NCI-H1694 treated with DMSO at 0.1 percent for 48 hours (cell line): ENCODE data around the gene ETV6.

ENCODE experiments used
- DNase-seq: peaks from one replicate; lab custom pipeline; 2025; lab: John Stamatoyannopoulos, UW

Gene ETV6

DNA sequence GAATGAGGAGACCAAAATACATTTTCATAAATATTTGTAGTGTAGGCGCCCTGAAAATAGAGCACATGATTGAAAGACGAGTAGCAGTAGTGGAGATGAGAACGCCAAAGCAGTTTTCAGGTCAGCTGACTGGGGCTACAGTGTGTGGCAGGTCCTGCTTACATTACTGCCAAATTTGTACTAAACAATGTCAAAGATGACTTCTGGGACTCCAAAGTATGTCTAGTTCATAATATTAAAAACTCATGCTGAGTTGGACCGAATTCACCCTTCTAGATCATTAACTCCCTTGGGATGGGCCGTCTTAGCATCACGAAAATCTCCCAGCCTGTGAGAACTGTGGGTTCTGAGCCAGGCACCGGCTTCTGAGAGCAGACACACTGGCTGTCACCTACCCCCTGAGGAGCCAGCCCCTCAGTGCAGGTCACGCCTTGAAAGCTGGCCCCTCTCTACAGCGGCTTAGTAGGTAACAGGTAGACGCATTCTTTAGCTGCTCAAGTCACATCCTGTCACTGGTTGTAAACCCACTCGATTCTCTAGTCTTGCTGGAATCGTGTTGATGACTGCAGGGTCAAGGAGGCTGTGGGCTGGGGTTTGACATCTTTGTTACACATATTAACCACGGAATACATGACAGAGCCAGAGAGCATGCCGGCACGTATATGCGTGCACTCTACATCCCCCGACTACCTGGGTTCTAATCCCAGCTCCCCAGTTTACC lies 210.4 kb downstream of the ETV6 start:
- DNase-seq = no peak

DNA sequence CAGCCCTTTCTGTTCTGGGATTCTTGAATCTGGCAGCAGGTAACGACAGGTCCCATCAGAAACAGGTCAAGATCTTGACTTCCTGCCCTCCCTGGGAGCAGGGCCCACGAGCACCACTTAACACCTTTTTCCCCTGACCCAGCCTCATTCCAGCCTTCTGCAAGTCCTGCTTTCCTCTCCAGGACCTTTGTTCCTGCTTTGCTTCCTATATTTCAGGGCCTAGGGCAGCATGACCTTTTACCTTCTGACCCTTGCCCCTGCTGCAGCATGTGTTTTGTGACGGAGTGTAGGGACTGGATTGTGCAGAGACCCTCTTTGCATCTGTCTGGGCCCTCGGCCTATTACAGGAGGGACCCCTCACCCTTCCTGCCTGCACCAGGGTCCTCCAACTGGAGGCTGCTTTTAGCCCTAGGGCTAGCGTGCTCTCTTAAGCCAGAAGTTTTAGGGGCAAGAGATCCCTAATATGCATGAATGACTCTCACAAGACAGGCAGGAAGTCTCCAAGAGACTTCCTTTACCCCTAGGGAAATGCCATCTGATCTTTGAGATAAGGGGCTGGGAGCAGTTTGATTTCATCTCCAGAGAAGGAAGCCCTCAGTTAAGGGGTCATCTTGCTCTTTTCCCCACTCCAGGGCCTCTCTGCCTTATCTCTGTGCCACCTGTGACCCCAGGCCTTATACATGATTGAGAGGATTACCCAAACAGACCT lies 211.8 kb downstream of the ETV6 start:
- no peak for DNase-seq

DNA sequence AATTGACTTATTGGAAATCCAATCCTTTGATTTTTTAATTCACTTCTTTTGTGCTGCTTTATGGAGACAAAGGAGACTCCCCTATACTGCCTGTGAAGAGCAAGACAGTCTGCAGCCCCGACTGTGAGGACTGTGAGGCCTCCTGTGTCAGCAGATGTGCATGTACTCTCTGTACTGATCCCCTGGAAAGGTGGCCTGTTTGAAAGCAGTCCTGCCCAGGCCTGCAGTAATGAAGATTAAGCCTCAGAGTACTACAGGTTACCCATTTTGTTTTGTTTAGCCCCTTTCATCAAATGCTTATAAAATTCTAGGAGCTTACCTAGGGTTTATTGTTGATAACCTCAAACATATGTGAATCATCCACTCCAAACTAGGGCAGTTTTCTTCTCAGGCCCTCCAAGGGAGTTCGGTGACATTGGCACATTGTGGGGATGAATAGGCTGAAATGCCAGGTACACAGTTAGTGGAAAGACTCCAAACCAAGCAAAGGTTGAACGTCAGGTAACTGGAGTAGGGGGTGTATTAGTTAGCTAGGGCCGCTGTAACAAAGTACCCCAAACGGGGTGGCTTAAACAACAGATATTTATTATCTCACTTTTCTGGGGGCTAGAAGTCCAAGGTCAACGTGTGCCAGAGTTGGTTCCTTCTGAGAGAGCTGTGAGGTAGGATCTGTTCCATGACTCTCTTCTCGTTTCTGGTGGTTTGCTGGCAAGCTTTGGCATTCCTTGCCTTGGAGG lies 212.6 kb downstream of the ETV6 start:
- DNase-seq = no peak

- no peak for DNase-seq
Observed at GRCh38 chr12:11862798-11863197, 213.3 kb downstream of the ETV6 start.

DNA sequence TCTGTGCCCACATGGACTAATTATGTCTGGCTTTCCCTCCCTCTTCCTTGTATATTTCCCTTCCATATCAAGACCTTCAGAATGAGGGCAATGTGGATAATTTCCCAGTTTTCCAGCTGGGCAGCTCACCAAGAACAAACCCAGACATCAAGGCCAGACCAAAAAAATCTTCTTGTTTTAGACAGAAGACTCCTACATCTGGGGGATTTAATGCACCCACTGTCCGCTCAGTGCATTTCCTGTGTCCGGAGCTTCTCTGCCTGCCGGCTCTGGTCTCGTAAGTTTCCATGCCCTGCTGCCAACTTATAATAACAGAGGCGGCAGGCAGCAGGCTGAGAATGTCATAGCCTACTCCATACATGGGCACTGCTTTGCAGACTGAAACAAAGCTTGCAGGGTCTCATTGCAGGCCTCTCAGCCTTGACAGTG lies 214.0 kb downstream of the ETV6 start:
- no peak for DNase-seq

GRCh38 chr12:11863988-11864387 lies 214.5 kb downstream of the ETV6 start:
- DNase-seq = no peak

DNA sequence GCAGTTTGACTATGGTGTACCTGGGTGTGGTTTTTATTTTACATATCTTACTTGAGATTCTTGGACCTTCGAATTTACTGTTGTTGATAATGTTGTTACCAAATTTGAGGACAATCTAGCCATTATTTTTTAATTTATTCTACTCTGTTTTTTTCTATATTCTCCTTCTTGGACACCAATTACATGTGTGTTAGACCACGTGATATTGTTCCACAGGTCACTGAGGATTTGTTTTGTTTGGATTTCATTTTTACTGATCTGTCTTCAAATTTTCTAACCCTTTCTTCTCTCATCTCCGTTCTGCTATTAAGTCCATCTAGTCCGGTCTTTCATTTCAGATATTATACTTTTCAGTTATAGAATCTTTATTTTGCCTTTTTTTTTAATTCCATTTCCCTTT lies 216.3 kb downstream of the ETV6 start:
- DNase-seq = no peak

DNA sequence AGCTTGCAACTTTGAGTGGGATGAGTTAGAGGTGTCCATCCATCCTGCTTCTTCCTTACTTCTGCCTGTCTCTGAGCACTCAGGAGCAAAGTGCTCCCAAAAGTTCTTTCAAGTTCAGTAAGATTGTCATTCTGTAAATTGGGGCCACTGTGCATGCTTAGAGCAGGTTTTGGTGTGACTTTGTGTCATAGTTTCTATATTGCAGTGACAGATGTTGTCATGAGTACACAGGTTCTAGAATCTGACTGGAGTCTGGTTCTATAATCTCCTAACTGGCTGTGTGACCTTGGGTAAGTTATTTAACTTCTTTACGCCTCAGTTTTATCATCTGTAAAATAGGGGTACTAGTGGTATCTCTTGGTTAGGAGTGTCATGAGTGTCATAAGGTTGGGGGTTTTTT lies 218.6 kb downstream of the ETV6 start:
- DNase-seq = no peak

- no peak for DNase-seq
Observed at GRCh38 chr12:11869406-11869805, 219.9 kb downstream of the ETV6 start.

GRCh38 chr12:11870041-11870451 lies 220.6 kb downstream of the ETV6 start:
- DNase-seq = no peak

- DNase-seq = no peak
Observed at GRCh38 chr12:11872055-11872454, 222.6 kb downstream of the ETV6 start.

- no peak for DNase-seq
Observed at GRCh38 chr12:11875414-11875935, 226.0 kb downstream of the ETV6 start.

DNA sequence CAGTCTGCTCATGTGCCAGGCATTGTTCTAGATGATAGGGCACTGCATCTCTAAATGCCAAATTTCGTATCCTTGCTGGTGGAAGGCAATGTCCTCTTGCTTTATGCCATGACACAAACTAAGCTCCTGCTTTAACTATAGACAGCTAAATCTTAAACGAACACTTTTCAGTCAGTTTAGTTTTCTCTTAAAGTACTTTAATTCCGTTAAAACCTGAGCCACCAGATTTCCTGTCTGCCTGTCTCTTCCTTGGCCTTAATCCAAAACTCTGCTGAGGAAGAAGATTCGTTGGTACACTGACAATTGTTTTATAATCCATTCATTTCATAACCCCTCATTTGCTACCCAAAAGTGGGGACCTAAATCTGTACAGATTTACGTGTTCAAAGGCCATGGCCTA lies 226.8 kb downstream of the ETV6 start:
- no peak for DNase-seq

DNA sequence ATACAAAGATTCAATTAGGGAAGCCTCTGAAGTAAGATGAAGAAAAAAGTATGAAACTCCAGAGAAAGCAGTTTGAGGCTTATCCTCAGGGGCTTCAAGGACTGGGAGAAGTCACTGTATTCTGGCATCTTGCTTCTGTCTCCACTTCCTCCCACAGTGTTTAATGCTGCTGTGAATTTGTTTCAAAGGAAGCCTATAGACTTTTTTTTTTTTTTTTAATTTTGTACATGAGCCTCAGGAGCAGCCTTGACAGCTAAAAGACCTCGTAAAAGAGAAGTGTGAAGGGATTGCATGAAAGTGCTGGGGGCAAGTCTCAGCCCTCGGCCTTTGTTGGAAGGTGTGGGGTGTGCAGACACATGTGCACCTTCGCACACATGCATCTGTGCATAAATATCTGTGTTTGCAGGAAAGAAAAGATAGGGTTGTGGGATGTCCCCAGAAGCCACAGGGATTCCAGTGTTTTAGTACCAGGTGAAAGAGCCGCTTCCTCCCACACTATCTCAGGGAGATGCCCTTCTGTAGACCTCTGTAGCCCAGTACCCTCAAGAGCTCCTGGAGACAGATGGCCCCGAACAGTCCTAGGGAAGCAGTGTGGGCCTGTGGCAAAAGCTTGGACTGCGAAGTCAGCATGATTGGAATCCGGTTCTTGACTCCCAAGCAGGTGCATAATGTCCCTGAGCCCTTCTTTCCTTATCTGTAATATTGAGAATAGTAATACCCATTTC lies 227.8 kb downstream of the ETV6 start:
- no peak for DNase-seq

- DNase-seq = peak; percentile 67
Observed at GRCh38 chr12:11877869-11878780, 228.7 kb downstream of the ETV6 start.

GRCh38 chr12:11879306-11879705 lies 229.8 kb downstream of the ETV6 start:
- DNase-seq = no peak

GRCh38 chr12:11880381-11880780 lies 230.9 kb downstream of the ETV6 start:
- no peak for DNase-seq

DNA sequence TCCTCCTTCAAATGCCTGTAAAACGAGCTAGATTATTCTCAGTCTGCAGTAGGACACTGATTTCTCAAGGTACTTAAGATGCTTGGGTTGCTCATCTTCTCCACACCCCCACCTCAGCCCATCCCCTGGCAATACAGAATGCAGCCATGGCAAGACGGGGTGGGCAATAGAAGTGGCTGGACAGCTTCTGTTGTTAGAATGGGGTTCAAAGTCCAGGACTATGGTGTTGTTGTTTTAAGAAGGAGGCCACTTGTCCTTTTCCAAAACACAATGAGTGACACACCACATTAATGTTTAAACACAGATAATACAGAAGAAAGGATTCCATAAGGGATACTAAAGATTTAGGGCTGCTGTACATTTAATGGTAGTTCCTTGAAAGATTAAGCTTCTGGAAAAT lies 232.4 kb downstream of the ETV6 start:
- DNase-seq = no peak

- DNase-seq = no peak
Observed at GRCh38 chr12:11882301-11883019, 233.0 kb downstream of the ETV6 start.

DNA sequence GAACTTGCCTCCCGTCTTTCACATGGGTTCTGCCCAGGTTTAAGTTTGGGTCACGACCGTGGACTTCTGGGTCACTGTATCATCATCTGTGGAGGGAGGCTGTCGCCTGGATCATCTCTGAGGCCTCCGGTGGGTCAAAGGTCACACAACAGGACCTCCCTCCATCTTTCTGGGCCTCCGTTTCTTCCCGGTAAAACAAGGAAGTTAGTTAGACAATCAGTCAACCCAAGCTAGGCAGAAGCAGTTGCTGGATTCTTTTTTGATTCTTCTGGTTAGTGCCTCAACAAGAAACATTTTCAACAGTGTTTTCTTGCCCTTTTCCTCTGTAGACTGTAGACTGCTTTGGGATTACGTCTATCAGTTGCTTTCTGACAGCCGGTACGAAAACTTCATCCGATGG lies 234.6 kb downstream of the ETV6 start:
- no peak for DNase-seq
